Left renal pelvis (tissue), 4 donors: Measurements from ENCODE around the gene LGALS1. TPM values are rescaled to one million over a fixed set of nuclear protein-coding genes. Genes with fewer than 3 reads are reported as not detected.
"Not testable (repeated sequence)": the region's sequence is repeated elsewhere in the genome, so short reads cannot be mapped to it uniquely, and the experiment has no call there.

ENCODE experiments used
- DNase-seq, 4 donors: peaks; one replicate each; pipeline ENCODE4 v3.0.0-alpha.2; 2013; ENCODE audit warnings: low read depth in 4 of 4, low spot score in 3 of 4
- polyA plus RNA-seq, 4 donors: library from polyadenylated mRNA; unstranded; fragments of 120-200 nt; gene quantifications; one replicate each; pipeline ENCODE4 v1.2.1, GENCODE V29; 2013; ENCODE audit not compliant: insufficient read length in 4 of 4

Gene LGALS1
- polyA plus RNA-seq, 4 donors = 391 to 1,057 (median 412) TPM

GRCh38 chr22:37681556-37682049 is 6.2 kb downstream of the LGALS1 start:
- DNase-seq = no peak

DNA sequence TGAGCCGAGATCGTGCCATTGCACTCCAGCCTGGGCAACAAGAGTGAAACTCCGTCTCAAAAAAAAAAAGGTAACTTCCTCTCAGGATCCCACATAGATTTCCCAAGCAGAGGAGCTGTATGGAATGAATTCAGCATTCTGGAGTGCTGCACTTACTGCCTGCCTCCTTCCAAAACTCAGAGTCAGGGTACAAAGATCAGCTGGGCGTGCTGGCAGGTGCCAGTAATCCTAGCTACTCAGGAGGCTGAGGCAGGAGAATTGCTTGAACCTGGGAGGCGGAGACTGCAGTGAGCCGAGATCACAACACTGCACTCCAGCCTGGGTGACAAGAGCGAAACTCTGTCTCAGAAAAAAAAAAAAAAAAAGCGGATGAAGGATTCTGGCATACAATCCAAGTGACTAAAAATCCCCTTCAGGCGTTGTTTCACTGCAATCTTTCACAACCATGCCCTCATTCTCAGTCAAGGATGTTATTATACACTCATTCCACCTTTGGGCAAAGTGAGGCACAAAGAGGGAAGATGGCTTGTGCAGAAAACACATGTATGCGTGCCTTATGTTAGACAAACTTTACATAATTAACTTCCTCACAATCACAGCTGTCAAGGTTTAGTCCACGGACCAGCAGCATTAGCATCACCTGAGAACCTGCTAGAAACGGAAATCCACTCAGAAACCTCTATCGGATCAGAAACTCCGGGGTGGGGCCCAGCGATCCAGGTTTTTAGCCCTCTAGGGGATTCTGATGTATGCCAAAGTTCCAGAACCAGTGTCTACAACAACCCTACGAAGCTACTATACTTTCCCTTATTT is 9.6 kb downstream of the LGALS1 start:
- no peak for DNase-seq

DNA sequence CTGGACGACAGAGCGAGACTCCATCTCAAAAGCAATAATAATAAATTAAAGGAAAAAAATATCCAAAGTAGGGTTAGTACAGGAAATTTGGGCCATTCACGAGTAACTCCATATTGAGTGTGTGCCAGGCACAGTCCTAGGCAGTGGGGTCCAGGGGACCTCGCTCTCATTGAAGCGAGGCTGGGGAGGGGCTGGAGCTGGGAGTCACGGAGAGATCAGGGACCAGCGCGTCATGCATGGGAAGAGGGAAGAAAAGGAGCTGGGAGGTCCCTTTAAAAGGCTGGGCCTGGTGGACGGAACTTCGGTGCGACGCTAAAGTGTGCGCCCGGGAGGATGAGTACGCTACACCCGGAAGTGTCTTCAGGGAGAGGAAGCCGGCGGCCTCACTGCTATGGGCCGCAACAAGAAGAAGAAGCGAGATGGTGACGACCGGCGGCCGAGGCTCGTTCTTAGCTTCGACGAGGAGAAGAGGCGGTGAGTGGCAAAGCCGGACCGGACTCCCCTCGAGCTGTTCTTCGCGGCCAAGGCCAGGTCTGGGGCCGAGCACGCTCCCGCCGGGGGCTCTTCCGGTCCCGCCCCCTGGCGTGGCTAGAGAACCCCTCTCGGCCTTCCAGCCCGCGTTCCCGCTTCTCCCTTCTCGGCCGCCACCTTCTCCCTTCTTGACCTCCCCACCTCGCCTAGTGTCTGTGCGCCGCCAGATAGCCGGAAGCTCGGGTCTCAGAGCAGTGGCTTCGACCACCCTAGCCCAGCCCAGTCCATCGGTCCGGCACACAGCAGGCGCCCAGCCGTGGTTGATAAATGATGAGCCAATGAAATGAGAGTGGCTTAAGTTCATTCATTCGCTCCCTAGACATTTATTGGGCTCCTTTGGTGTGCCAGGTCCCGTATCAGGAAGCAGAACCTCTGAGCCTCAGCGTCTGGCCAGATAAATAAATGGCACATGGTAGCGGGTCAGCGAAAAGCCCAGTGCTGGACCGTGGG is 10.9 kb downstream of the LGALS1 start, which contains the start of gene NOL12:
Gene NOL12, plus strand, starts transcription at position 342 of the 981 bp plus-strand sequence. Its CDS starts 50 bp downstream, at position 392.
- peak; percentile 76 to 84 (median 80) for DNase-seq

GRCh38 chr22:37690407-37690806 is 15.0 kb downstream of the LGALS1 start:
- no peak for DNase-seq

GRCh38 chr22:37690901-37691504 is 15.6 kb downstream of the LGALS1 start:
- DNase-seq = no peak

GRCh38 chr22:37692627-37693285 is 17.3 kb downstream of the LGALS1 start:
- no peak for DNase-seq

- DNase-seq = not testable (repeated sequence)
These were observed 18.7 kb downstream of the LGALS1 start for GRCh38 chr22:37694131-37694530.

GRCh38 chr22:37696260-37696656 is 20.8 kb downstream of the LGALS1 start:
- DNase-seq = not testable (repeated sequence)

DNA sequence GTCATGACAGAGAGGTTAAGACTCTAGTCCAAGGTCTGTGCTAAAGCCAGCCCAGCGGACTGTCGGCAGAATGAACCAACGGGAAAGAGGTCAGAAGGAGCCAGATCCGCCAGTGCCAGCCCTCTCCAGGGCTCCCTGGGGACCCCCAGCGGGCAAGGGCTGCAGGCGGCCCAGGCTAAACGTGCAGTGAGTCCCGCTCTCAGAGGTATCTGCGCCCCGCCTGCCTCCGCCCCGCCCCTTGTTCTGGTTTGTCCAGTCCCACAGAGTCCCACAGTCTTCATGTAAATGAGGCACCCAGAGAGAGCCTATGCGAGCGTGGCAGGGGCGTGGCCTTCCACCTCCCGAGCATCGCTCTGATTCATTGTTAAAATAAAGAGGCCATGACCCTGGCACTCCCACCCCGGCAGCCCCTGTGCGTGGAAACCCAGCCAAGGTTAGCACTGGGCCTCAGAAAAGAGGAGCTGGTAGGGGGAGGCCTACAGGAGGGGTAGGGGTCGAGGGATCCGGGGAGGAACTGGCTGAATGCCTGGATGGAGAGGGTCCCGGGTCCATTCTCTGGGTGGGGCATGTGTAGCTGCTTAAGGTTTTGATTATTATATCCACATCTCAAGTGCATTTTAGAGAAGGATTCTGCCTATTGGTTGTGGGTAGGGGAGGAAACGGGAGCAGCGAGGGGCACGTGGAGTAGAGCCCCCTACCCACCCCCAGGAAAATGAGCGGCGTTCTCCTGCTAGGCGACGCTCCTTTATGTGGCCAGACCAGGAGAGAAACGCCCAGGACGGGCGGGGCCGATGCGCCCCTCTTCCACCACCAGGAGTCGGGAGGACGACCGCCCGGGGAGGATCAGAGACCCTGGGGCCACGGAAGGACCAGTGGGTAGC is 21.5 kb downstream of the LGALS1 start, which contains the start of gene TRIOBP:
Gene TRIOBP, plus strand, starts transcription at position 392 of the 881 bp plus-strand sequence. CDS start 4,318 bp downstream, outside the sequence.
- DNase-seq = peak; percentile 75 to 88 (median 80)

GRCh38 chr22:37697538-37697835 is 22.1 kb downstream of the LGALS1 start:
- DNase-seq = no peak

DNA sequence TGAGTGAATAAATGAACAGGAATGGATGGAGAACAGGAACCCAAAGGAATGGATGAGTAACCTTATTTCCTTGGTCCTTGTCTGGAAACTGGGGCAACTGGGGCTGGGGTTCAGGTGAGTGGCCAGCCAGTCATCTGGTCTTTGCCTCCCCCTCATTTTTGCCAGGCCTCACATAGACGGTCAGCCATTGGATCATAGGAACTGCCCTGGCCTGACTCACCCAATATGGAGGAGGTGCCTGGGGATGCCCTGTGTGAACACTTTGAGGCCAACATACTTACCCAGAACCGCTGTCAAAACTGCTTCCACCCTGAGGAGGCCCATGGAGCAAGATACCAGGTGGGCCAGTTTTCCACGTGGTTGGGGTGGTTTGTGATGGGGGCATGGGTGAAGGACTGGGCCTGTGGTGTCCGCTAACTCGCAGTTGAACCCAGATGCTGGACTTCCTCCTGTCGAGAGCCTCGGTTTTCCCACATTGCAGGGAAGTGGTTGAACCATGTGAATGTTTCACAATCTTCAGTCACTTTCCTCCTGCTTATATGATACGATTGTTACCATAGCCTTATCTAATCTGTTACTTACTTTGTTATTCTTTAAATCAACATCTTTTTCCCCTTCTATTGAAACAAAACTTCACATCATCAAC is 25.8 kb downstream of the LGALS1 start:
- no peak for DNase-seq

DNA sequence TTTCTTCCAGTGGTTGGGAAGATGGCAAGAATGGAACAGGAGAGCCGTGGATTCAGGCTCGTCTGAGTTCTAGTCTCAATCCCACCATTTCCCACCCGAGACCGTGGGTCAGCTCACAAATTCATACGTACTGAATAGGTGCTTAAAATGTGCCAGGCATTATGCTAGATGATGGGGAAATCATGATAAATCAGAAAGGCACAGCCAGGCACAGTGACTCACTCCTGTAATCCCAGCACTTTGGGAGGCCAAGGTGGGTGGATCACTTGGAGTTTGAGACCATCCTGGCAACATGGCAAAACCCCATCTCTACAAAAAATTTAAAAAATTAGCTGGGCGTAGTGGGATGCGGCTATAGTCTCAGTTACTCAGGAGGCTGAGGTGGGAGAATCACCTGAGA is 28.5 kb downstream of the LGALS1 start:
- DNase-seq = no peak

- no peak for DNase-seq
These were observed 29.2 kb downstream of the LGALS1 start for GRCh38 chr22:37704645-37705044.

- DNase-seq = no peak
These were observed 29.8 kb downstream of the LGALS1 start for GRCh38 chr22:37705205-37705604.

GRCh38 chr22:37708580-37709444 is 33.4 kb downstream of the LGALS1 start:
- DNase-seq = no peak

GRCh38 chr22:37709445-37709765 is 34.0 kb downstream of the LGALS1 start:
- DNase-seq = no peak

DNA sequence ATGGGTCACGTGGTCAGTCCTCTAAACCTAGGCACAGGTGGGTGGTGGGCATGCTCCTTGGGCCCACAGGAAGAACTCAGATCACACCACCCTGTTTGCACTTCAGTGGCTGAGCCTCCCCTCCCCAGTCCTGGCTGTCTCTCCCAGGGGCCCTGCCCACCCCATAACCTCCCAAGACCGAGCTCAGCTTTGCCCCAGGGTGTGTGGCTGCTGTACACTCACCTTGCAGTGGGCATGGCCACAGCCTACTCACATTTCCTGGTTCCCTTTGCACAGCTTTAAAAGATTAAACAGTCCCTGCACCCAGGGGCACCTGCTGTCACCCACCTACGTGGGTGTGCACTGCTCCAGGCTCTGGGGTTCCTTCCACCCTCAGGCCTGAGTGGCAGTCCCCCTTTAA is 35.2 kb downstream of the LGALS1 start:
- no peak for DNase-seq

DNA sequence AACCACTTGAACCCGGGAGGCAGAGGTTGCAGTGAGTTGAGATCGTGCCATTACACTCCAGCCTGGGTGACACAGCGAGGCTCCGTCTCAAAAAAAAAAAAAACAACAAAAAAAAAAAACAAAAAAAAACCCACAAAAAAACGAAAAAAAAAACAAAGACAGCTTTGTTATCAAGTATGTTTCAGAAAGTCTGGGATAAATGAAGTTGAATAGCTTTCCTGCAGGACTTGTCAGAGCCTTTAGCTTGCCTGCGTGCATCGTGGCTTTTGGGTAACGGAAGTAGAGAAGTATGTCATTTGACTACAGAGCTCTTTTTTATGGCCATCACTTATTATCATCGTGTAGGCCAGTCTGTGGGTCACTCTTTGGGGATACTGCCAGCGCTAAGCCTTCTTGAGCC is 36.1 kb downstream of the LGALS1 start:
- no peak for DNase-seq
